ENCODE measurements around the gene LCN10.

LCN10 gene

GRCh38 chr9:136754626-136755301, 12.0 kb upstream of the LCN10 start:
- no peak for DNase-seq

- no peak for DNase-seq
Measured at GRCh38 chr9:136754059-136754572, 11.4 kb upstream of the LCN10 start.

GRCh38 chr9:136753371-136754058, 10.8 kb upstream of the LCN10 start:
- DNase-seq = no peak

GRCh38 chr9:136751814-136752213, 9.1 kb upstream of the LCN10 start:
- DNase-seq = no peak

GRCh38 chr9:136751244-136751643, 8.5 kb upstream of the LCN10 start:
- DNase-seq = no peak

- no peak for DNase-seq
Measured at GRCh38 chr9:136750526-136750925, 7.8 kb upstream of the LCN10 start.

GRCh38 chr9:136748666-136749611, 6.2 kb upstream of the LCN10 start:
- DNase-seq = no peak

- no peak for DNase-seq
Measured at GRCh38 chr9:136748201-136748600, 5.5 kb upstream of the LCN10 start, which contains the start of gene LCN6. Gene LCN6 (minus strand): TSS chr9:136748525. CDS start chr9:136748483, 42 bp downstream.

- no peak for DNase-seq
Measured at GRCh38 chr9:136747161-136748060, 4.7 kb upstream of the LCN10 start.

GRCh38 chr9:136746621-136747020, 3.9 kb upstream of the LCN10 start:
- DNase-seq = no peak

GRCh38 chr9:136746155-136746490, 3.4 kb upstream of the LCN10 start:
- no peak for DNase-seq

GRCh38 chr9:136745389-136746154, 2.8 kb upstream of the LCN10 start:
- DNase-seq = no peak

- no peak for DNase-seq
Measured at GRCh38 chr9:136744773-136745172, 2.0 kb upstream of the LCN10 start.

- DNase-seq = no peak
Measured at GRCh38 chr9:136743639-136744211, 985 bp upstream of the LCN10 start.

- DNase-seq = peak; percentile 53
Measured at GRCh38 chr9:136741883-136742571, 713 bp downstream of the LCN10 start.

GRCh38 chr9:136740971-136741882, 1.5 kb downstream of the LCN10 start:
- DNase-seq = no peak

- DNase-seq = no peak
Measured at GRCh38 chr9:136740491-136740890, 2.2 kb downstream of the LCN10 start.

- DNase-seq = no peak
Measured at GRCh38 chr9:136740069-136740468, 2.7 kb downstream of the LCN10 start.

GRCh38 chr9:136739509-136739908, 3.2 kb downstream of the LCN10 start:
- no peak for DNase-seq
